ENCODE measurements around the gene CHRM3.
"Not testable (repeated sequence)": the region's sequence is repeated elsewhere in the genome, so short reads cannot be mapped to it uniquely, and the experiment has no call there.

The CHRM3 gene

DNA sequence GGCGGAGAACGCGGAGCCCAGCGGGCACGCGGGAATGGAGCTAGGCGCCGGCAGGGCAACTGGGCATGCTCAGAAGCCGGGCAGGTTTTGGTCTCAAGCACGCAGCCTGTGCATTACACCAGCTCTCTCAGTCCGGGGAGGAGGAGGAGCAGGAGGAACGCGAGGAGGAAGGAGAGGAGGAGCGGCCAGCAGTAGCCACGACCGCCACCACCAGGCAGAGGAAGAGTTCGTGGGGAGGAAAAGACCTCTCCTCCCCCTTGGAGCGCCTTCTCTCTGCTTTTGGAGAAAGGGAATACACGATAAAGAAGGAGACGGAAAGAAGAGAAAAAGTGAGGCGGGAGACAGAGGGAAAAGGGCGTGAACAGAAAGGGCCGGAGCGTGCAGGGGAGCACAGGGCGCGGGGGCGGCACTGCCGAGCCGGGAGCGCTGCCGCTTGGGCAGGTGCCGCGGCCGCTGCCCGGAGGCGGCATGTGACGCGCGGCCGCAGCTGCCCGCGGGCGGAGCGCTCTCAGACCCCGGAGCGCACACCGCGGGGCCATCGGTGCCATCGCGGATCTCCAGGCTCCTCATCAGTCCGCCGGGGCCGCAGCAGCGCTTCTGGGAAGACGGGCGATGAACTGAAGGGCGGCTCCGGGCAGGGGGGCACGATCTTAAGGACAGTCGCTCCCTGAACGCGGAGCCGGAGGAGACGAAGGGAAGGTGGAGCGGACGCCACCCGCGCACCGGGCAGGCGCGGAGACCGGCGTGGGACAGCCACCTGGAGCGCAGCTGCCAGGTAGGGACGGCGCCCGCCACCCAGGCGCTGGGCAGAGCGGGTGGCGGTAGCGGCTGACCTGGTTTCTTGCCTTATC is at the start of gene CHRM3:
TSS of gene CHRM3 (plus strand) at position 116 of the 851 bp plus-strand sequence. CDS start 520,884 bp downstream, outside the sequence.
- DNase-seq: no peak

DNA sequence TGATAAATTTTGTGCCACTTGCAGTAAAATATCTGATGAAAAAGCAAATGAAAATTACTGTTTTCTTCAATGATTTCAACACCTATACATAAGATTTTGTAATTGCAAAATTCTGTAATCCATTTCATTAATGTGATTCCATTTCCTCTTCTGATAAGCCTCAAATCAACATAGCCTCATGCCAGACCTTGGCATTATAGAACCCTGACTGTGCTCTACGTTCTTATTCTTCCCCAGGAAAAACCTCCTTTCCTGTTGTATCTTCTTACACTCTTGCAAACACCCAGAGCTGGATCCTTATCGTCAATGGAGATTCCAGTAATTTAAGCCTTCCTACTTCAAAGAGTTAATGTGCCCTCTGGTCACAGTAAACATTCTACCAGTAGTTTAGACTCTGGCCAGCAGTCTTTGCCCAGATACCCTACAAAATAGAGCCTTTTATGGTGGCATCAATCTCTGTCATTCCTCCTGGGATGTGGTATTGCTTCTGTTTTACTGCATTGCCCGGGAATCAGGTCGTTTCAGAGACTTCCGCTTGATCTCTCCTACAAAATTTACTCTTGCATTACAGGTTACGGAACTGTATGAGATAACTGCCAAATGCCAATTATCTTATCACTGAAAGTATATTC is 48.5 kb upstream of the CHRM3 start:
- DNase-seq: no peak

- no peak for DNase-seq
Observed at GRCh38 chr1:239347776-239348175, 38.6 kb upstream of the CHRM3 start.

DNA sequence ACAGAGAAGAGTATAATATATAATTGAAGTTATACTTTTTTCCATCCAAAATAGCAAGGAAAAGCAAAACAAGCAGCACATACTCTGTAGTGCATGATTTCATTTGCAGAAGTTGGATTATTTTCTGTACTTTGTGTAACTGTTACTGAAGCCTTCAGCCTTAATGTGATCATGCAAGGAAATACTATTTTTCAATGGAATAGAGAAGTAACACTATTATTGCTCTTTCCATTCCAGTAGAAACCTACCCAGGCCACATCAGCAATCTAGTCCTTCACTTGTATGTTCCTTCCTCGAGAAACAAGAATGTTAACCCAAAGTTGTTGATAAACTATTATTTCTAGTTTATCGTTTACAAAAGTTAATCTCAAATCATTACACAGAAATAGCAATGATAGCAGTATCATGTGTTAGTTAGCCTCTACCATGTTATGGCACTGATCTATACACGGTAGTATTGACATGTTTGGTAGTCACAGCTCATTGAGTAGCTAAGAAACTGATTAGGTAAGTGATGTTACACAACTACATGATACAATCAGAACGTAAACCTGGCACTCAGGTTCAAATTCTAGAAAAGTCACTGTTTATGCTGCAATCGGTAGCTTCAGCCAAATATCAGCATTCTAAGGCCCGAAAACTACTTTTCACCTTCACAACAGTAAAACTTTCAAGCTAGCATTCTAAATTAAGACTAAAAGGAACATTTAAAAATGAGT is 37.6 kb upstream of the CHRM3 start:
- DNase-seq: no peak

- no peak for DNase-seq
Observed at GRCh38 chr1:239349699-239350098, 36.7 kb upstream of the CHRM3 start.

DNA sequence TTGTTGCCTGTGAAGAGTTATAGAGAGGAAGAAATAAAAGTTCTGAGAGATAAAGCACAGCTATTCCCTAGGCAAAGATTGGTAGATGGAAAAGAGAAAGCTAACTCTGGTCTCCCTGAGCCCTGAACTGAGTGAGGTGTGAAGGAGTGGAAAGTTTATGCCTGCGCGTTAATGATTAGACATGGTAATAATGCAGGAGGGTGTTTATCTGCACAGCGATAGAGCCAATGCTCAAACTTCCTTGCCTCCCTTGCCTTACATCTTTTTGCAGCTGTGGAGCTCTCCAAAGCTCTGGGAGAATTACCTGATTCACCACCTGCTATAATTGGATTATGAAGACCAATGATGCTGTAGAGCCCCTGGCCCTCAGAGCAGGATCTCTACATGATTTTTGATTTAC is 32.8 kb upstream of the CHRM3 start:
- no peak for DNase-seq

DNA sequence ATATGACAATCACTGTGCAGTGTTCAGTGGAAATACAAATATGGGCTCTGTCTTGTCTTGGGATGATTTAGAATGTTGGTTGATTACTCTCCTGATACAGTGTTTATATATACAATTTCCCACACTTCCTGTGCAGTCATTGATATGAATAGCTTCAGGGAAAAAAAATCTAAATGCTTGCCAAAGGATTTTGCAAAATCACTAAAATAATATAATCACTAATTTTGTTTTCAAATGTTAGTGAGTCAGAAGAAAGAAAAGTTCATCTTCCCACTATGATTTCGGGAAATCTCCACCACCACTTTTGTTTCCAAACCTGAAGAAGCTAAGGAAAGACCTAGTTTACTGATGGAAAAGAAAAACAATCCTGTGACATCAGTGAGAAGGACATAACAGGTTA is 32.1 kb upstream of the CHRM3 start:
- no peak for DNase-seq

DNA sequence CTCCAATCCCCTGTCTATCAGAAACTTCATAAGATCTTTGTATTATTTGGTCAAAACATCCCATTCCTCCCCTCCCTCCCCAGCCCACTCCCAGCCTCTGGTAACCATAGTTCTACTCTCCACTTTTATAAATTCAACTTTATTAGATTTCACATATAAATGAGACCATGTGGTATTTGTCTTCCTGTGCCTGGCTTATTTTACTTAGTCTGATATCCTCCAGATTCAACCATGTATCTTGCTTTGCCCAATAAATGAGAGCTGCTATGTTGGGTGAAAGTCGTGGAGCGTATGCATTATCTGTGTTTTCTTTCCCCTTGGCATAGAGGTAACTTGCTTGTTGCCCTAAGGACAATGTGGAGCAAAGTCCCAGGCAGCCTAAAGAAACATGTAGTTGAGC is 28.5 kb upstream of the CHRM3 start:
- no peak for DNase-seq

DNA sequence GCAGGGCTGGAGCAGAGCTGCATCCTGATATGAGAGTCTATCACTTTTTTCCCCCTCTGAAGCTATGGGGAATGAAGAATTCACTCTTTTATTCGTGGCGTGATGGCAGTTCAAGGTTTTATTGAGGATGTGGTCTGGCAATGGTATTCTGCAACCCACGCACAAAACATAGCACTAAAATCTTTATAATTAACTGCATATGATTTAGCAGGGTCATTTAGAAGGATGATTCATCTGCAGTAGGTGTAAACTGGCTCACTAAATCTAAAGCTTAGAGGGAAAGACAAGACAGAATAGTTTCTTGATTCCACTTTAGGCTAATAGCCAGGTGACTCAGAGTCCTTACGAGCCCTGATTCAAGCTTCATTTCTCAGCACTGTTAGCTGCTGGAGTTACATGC is 25.0 kb upstream of the CHRM3 start:
- no peak for DNase-seq

- DNase-seq: no peak
Observed at GRCh38 chr1:239363930-239364329, 22.4 kb upstream of the CHRM3 start.

GRCh38 chr1:239367196-239367810 is 19.1 kb upstream of the CHRM3 start:
- DNase-seq: no peak

DNA sequence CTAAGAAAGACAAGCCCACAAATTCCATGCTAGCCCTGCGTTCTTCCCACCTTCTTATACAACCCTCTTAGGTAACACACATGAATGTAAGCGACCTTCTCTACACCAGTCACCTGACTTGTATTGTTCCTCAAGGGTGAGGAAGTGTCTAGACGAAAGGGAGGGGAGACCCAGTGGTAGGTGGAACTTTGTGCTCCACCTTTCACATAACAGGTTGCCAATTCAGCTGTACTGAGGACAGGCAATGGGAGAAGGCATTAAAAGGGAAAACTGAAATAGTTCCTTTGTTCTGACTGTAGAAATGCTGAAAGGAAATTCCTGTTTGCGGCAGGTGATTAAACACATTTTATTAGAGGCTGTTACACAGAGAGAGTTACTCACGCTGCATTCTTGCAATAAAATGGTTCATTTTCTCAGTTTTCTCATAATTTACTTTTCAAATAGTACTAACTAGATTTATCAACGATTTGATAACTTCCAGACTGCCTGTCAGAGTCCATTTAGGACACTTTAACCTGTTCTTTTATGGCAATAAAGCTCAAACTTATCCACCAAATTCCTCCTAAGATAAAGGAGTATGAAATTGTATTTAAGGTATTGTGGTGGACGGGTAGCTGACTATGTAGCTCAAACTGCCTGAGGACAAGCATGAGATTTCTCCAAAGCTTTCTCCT is 17.8 kb upstream of the CHRM3 start:
- DNase-seq: no peak

- DNase-seq: not testable (repeated sequence)
Observed at GRCh38 chr1:239370869-239371268, 15.5 kb upstream of the CHRM3 start.

DNA sequence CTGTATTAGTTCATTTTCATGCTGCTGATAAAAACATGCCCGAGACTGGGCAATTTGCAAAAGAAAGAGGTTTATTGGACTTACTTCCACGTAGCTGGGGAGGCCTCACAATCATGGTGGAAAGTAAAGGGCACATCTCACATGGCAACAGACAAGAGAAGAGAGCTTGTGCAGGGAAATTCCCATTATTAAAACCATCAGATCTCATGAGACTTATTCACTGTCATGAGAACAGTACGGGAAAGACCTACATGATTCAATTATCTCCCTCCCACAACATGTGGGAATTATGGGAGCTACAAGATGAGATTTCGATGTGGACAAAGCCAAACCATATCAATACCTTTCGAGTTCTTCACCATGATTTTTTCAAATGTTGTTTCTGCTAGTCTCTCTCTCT is 3.7 kb upstream of the CHRM3 start:
- DNase-seq: no peak

GRCh38 chr1:239383714-239384113 is 2.7 kb upstream of the CHRM3 start:
- DNase-seq: no peak

- no peak for DNase-seq
Observed at GRCh38 chr1:239387304-239388158, 1.2 kb downstream of the CHRM3 start.

GRCh38 chr1:239388159-239388485 is 1.8 kb downstream of the CHRM3 start:
- DNase-seq: no peak

DNA sequence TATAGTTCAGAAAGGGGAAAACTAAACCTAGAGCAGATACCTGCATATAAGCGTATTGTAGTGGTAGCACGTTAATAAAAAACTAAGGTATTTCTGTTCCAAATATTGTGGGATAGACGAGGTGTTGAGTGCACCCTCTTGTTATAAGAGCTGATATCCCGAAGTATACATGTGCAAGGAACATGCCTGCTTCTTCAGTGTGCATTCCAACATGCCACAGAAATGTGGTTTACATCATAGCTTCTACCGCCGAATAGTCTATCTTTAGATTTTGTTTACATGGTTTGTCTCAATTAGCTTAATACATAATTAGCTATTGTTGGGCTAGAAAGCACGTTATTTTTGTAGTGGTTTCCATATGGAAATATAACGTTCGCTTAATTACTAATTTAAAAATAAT is 2.2 kb downstream of the CHRM3 start:
- no peak for DNase-seq

DNA sequence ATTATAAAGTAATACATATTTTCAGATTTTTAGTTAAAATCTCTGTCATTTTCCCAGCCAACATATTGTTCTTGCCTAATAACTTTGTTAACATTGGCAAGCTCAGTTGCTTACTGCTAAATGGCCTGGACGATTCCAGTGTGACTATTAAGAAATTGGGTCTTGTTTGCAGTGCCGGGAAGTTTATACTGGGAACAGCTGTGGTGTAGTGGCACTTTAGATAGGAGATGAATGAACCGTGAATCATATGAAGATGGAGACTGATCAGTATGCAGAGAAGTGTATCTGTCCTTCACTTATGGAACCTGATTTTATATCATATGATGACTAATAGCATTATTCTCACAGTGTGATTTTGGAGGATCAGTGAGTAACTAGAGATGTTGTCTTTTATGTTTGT is 3.3 kb downstream of the CHRM3 start:
- DNase-seq: no peak

DNA sequence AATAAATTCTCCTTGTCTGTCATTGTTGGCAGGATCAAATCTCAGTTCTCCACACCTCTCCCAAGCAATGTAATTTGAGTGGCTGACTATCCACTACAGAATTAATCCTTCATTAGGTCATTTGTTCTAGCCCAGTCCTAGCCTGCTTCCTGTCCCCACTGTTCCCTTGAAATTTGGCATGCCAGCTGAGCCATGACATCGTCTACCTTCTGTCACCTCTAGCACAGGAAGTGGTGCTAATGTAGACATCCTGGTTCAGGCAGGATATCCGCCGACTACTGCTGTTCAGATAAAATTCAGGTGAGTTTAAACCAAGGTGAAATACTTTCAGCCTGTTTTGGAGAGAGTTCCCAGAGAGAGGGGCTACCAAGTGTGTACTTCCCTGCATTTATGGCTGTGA is 5.9 kb downstream of the CHRM3 start:
- no peak for DNase-seq

- DNase-seq: no peak
Observed at GRCh38 chr1:239394107-239394506, 7.7 kb downstream of the CHRM3 start.

GRCh38 chr1:239413916-239414315 is 27.5 kb downstream of the CHRM3 start:
- no peak for DNase-seq
